Amniotic stem cell (primary cell): ENCODE measurements around the gene RPRML.
"Not testable (repeated sequence)": the region's sequence is repeated elsewhere in the genome, so short reads cannot be mapped to it uniquely, and the experiment has no call there.

Experiments
- DNase-seq: peaks from one replicate; lab custom pipeline; 2025; lab: John Stamatoyannopoulos, UW

The RPRML gene

GRCh38 chr17:46979147-46979863 is at the start of gene RPRML:
TSS of gene RPRML (minus strand) at chr17:46979253. CDS start at chr17:46979007, 246 bp downstream.
- DNase-seq, result no peak

- DNase-seq, result not testable (repeated sequence)
Observed at GRCh38 chr17:47016966-47017365, 37.9 kb upstream of the RPRML start.

DNA sequence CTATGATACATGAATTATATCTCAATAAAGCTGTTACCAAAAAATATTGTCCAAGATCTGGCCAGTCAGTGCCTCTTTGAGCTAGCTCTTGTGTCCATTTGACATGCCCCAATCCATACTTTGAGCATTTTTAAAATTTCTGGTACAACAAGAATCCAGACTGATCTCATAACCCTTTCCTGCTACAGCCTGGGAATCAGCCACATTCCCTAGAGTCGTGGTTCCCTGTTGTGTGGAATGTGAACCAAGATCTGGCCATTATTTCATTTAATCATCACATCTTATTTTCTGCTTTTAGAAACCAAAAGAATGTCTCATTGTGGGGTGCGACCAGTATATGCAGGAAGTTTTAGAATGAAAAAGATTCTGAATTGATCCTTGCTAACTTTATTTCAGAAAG is 34.3 kb upstream of the RPRML start:
- no peak for DNase-seq

DNA sequence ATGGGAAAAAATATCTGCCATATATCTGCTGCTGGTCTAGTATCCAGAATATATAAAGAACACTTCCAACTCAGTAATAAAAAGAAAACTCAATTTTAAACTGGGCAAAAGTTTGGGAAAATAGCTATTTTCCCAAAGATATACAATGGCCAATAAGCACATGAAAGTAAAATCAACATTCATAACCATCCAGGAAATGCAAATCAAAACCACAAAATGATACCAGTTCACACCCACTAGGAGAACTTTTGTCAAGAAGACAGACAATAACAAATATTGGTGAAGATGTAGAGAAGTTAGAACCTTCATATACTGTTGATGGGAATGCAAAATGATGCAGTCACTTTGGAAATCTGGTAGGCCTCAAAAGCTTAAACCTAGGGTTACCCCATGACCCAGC is 33.4 kb upstream of the RPRML start:
- no peak for DNase-seq

GRCh38 chr17:47009759-47010594 is 30.9 kb upstream of the RPRML start:
- DNase-seq, result no peak

GRCh38 chr17:47004906-47005305 is 25.9 kb upstream of the RPRML start:
- DNase-seq, result no peak

GRCh38 chr17:47003864-47004263 is 24.8 kb upstream of the RPRML start:
- not testable (repeated sequence) for DNase-seq

GRCh38 chr17:46995841-46996571 is 17.0 kb upstream of the RPRML start:
- no peak for DNase-seq

GRCh38 chr17:46994993-46995392 is 15.9 kb upstream of the RPRML start:
- no peak for DNase-seq

DNA sequence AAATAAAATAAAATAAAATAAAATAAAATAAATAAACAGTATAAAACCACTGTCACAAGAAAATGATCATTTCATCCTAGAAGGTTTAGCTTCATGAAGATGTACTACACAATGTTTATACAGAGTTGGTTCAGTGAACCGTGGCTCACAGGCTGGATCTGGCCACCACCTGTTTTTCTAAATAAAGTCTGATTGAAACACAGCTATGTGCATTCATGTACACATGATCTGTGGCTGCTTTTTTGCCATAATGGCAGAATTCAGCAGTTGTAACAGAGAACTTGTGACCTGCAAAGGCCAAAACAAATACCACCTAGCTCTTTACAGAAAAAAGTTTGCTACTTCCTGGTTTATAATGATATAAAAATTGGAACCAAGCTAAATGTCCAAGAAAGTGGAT is 12.6 kb upstream of the RPRML start:
- DNase-seq, result no peak

GRCh38 chr17:46989637-46990431 is 10.8 kb upstream of the RPRML start:
- no peak for DNase-seq

- DNase-seq, result not testable (repeated sequence)
Observed at GRCh38 chr17:46987927-46988326, 8.9 kb upstream of the RPRML start.

DNA sequence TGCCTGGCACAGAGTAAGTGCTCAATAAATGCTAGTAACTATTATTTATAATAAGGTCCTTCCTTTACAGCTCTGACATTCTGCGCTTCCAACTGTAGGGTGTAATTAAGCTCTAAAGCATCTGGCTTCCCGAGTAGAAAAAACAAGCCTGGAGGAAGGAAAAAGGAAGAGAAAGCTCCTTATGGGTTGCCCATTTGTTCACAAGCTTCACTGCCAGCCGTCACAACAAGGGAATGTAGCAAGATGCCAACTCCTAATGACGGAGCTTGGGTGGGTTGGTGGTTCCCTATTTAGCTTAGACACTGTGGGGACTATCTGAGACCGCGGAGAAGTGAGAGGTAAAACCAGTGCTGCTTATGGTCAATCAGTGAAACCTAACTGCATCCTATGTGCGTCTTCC is 7.3 kb upstream of the RPRML start:
- DNase-seq, result no peak

GRCh38 chr17:46984892-46985291 is 5.8 kb upstream of the RPRML start:
- no peak for DNase-seq

- DNase-seq, result no peak
Observed at GRCh38 chr17:46984341-46984740, 5.3 kb upstream of the RPRML start.

DNA sequence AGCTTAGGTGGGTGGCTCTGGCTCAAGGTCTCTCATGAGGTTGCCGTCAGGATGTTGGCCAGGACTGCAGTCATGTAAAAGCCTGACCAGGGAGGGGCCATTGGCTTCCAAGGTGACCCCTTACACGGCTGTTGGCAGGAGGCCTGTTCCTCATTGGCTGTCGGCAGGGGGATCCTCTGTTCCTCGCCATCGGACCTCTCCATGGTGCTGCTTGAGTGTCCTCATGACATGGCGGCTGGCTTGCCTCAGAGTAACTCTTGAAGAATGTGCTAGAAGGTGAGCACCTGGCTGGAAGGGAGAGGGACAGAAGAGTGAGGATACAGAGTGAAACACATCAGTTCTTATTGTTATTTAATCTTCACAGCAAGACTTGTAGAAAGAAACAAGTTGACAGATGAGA is 4.7 kb upstream of the RPRML start:
- DNase-seq, result no peak

DNA sequence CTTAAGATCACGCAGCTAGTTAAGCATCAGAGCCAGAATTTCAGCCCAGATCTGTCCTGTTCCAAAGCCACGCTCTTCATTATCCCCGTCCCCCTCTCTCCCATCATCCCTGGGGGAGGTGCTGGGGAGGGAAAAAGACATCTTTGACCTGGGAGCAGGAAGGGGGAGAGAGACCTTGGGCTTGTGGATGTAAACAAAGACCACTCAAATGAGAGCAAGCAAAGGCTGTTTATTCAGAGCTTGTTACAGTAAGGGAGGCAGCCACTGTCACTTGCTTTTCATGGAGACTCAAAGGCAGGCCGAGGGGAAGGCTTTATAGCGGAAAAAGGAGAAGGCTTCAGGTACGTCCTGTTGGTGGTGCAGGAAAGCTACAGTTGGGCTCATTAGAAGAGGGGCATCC is 3.5 kb upstream of the RPRML start:
- no peak for DNase-seq

DNA sequence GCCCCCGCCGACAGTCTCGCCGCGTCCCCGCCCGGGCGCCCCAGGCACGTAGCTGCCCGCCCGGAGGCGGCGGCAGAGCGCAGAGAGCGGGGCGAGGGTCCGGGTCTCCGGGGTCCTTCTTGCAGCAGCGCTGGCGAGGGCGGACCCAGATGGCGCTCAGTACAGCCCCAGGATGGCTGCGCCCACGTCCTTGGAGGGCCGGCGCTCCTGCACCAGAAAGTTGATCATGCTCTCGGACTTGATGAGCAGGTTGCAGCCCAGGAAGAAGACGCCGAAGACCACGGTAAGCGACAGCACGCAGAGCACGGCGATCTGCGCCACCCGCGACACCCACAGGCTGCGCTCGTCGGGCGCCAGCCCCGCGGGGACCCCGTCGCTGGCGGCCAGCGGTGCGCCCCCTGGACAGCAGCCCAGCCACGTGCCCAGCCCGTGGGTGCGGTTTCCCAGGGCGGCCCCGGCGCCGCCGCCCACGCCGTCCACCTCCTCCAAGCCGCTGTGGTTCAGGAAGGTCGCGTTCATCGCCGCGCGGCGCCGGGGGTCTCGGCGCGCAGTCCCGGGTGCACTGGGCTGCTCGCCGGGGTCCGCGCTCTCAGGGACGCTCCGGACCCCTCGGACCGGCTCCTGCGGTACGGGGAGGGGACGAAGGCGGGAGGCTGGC is 435 bp downstream of the RPRML start:
- DNase-seq, result no peak

- no peak for DNase-seq
Observed at GRCh38 chr17:46977750-46978488, 1.1 kb downstream of the RPRML start.

- DNase-seq, result no peak
Observed at GRCh38 chr17:46977348-46977747, 1.7 kb downstream of the RPRML start.
